Measurements from ENCODE around the gene PDE6G.

The PDE6G gene

DNA sequence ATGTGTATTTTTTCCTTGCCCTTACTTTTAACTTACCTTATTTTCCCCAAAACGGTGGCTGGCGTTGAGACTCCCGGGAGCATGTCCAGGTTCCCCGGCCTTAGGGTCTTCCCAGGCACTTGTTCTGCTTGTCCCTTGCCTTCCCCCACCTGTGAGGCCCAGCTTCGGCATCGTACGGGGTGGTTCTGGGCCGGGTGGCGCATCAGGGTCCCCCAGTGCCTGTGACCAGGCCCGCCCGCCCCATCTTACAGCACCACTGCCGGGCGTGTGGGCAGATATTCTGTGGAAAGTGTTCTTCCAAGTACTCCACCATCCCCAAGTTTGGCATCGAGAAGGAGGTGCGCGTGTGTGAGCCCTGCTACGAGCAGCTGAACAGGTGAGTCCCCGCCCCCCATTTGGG lies 34.9 kb upstream of the PDE6G start:
- Histone ChIP-seq H3K27ac (replicated peaks) (no peak overlapping the region), H3K4me3 (replicated peaks; ENCODE audit: insufficient read depth, low read length) (no peak overlapping the region), H3K27me3 (ENCODE audit: insufficient read depth, poor library complexity, severe bottlenecking) (no peaks in the 10 kb centered on the region)
- TF ChIP-seq, protein P1, sequence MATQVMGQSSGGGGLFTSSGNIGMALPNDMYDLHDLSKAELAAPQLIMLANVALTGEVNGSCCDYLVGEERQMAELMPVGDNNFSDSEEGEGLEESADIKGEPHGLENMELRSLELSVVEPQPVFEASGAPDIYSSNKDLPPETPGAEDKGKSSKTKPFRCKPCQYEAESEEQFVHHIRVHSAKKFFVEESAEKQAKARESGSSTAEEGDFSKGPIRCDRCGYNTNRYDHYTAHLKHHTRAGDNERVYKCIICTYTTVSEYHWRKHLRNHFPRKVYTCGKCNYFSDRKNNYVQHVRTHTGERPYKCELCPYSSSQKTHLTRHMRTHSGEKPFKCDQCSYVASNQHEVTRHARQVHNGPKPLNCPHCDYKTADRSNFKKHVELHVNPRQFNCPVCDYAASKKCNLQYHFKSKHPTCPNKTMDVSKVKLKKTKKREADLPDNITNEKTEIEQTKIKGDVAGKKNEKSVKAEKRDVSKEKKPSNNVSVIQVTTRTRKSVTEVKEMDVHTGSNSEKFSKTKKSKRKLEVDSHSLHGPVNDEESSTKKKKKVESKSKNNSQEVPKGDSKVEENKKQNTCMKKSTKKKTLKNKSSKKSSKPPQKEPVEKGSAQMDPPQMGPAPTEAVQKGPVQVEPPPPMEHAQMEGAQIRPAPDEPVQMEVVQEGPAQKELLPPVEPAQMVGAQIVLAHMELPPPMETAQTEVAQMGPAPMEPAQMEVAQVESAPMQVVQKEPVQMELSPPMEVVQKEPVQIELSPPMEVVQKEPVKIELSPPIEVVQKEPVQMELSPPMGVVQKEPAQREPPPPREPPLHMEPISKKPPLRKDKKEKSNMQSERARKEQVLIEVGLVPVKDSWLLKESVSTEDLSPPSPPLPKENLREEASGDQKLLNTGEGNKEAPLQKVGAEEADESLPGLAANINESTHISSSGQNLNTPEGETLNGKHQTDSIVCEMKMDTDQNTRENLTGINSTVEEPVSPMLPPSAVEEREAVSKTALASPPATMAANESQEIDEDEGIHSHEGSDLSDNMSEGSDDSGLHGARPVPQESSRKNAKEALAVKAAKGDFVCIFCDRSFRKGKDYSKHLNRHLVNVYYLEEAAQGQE (IDR thresholded peaks at IDR 0.05; ENCODE audit: insufficient replicate concordance, low read depth), result no peak
- TF ChIP-seq SPI1 (IDR thresholded peaks at IDR 0.05; ENCODE audit: borderline replicate concordance, low read depth) (no peak), POLR2AphosphoS5 (IDR thresholded peaks at IDR 0.05; ENCODE audit: low read depth) (no peak), GABPA (IDR thresholded peaks at IDR 0.05; ENCODE audit: low read depth) (no peak)
- TF ChIP-seq, protein P2, sequence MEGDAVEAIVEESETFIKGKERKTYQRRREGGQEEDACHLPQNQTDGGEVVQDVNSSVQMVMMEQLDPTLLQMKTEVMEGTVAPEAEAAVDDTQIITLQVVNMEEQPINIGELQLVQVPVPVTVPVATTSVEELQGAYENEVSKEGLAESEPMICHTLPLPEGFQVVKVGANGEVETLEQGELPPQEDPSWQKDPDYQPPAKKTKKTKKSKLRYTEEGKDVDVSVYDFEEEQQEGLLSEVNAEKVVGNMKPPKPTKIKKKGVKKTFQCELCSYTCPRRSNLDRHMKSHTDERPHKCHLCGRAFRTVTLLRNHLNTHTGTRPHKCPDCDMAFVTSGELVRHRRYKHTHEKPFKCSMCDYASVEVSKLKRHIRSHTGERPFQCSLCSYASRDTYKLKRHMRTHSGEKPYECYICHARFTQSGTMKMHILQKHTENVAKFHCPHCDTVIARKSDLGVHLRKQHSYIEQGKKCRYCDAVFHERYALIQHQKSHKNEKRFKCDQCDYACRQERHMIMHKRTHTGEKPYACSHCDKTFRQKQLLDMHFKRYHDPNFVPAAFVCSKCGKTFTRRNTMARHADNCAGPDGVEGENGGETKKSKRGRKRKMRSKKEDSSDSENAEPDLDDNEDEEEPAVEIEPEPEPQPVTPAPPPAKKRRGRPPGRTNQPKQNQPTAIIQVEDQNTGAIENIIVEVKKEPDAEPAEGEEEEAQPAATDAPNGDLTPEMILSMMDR (IDR thresholded peaks at IDR 0.05; ENCODE audit: insufficient read depth, low read length), result no peak
- no peak for DNase-seq (ENCODE audit: low read depth in 1 of 2, low spot score in 1 of 2)

DNA sequence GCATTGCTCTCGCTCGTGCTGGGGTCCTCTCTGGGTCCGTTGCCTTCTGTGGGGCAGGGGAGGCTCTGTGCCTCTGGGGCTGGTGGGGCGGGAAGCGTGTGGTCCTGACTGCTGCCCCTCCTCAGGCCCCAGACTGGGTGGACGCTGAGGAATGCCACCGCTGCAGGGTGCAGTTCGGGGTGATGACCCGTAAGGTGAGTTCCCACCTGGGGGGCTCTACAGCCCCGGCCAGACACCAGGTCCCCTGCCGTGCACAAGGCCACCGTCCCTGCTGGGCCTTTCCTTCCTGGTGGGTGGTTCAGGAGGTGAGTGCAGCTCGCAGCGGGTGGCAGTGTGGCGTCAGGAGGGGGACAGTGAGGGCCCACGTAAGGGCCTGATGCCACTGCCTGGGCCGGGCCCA lies 34.2 kb upstream of the PDE6G start:
- Histone ChIP-seq H3K27ac (replicated peaks) (no peak overlapping the region), H3K27me3 (ENCODE audit: insufficient read depth, poor library complexity, severe bottlenecking) (no peaks in the 10 kb centered on the region), H3K4me3 (replicated peaks; ENCODE audit: insufficient read depth, low read length) (no peak overlapping the region)
- no peak for DNase-seq (ENCODE audit: low read depth in 1 of 2, low spot score in 1 of 2)
- TF ChIP-seq POLR2AphosphoS5 (IDR thresholded peaks at IDR 0.05; ENCODE audit: low read depth) (no peak), SPI1 (IDR thresholded peaks at IDR 0.05; ENCODE audit: borderline replicate concordance, low read depth) (no peak), GABPA (IDR thresholded peaks at IDR 0.05; ENCODE audit: low read depth) (no peak)
- TF ChIP-seq, protein P1 (IDR thresholded peaks at IDR 0.05; ENCODE audit: insufficient replicate concordance, low read depth), result no peak
- TF ChIP-seq, protein P2 (IDR thresholded peaks at IDR 0.05; ENCODE audit: insufficient read depth, low read length), result no peak

DNA sequence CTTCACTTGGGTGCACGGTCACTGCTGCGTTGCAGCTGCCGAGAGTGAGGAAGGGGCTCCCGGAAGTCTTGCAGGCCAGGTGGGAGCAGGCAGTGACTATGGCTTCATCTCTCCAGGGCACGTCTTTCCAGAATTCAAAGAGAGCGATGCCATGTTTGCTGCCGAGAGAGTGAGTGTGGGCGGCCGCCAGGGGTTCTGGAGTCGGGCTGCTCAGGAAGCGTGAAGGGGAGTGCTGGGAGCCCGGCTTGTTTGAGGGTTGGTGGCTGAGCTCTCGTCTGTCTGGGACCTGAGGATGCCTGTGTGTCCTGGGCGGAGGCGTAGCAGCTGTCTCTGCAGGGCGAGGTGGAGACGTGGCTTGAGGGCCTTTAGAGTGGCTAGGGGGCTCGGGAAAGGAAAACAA lies 33.7 kb upstream of the PDE6G start:
- no peak for DNase-seq (ENCODE audit: low read depth in 1 of 2, low spot score in 1 of 2)
- H3K27ac ChIP-seq (replicated peaks), result no peak overlapping the region
- no peaks in the 10 kb centered on the region for H3K27me3 ChIP-seq (ENCODE audit: insufficient read depth, poor library complexity, severe bottlenecking)

More for the DNA sequence above, 33.7 kb upstream of the PDE6G start:
- H3K4me3 ChIP-seq (replicated peaks; ENCODE audit: insufficient read depth, low read length), result no peak overlapping the region
- no peak for TF ChIP-seq SPI1 (IDR thresholded peaks at IDR 0.05; ENCODE audit: borderline replicate concordance, low read depth)
- TF ChIP-seq, protein P2 (IDR thresholded peaks at IDR 0.05; ENCODE audit: insufficient read depth, low read length), result no peak
- TF ChIP-seq, protein P1 (IDR thresholded peaks at IDR 0.05; ENCODE audit: insufficient replicate concordance, low read depth), result no peak
- no peak for TF ChIP-seq GABPA (IDR thresholded peaks at IDR 0.05; ENCODE audit: low read depth)

All from HL-60 (cell line).